ENCODE measurements around the gene FKBP1B. TPM values are rescaled to one million over a fixed set of nuclear protein-coding genes. Genes with fewer than 3 reads are reported as not detected.
"Not testable (repeated sequence)": the region's sequence is repeated elsewhere in the genome, so short reads cannot be mapped to it uniquely, and the experiment has no call there.

Gene FKBP1B
- total and polyA plus RNA-seq, 2 donors (not counting 1 experiment from before 2014, with no cell fraction given) = 11.9 to 12.1 TPM

GRCh38 chr2:24026233-24026632 is 23.3 kb upstream of the FKBP1B start:
- Histone ChIP-seq H3K4me2 (ENCODE audit: extremely low read depth, insufficient read depth, low read length) (no peak overlapping the region), H3K4me3 (replicated peaks in 1 of 4; ENCODE audit: control extremely low read depth in 1 of 4, insufficient read depth in 1 of 4, low read depth in 3 of 4, low read length in 4 of 4) (no peak overlapping the region), H3K9ac (ENCODE audit: insufficient read depth, low read length) (no peak overlapping the region), H4K20me1 (ENCODE audit: control insufficient read depth, extremely low read depth, insufficient read depth, low read length) (no peaks in the 10 kb centered on the region), H3K4me1 (ENCODE audit: control insufficient read depth, extremely low read depth, insufficient read depth, low read length) (no peaks in the 10 kb centered on the region), H3K27ac (ENCODE audit: insufficient read depth, low read length) (no peak overlapping the region), H3K79me2 (ENCODE audit: control insufficient read depth, insufficient read depth, low read length) (no peaks in the 10 kb centered on the region), H3K36me3 (ENCODE audit: control insufficient read depth, insufficient read depth, low read length) (peaks cover 6% of the 10 kb centered on the region), H3K9me3 (ENCODE audit: control insufficient read depth, insufficient read depth, low read depth, low read length) (no peaks in the 10 kb centered on the region), H2AFZ (ENCODE audit: low read length) (no peak overlapping the region), H3K27me3 (ENCODE audit: control insufficient read depth, insufficient read depth, low read length) (no peaks in the 10 kb centered on the region)
- no peak for DNase-seq (ENCODE audit: low read depth in 2 of 2)
- TF ChIP-seq EZH2 (IDR thresholded peaks at IDR 0.05; ENCODE audit: low read length, missing control alignments) (no peak), CTCF (conservative IDR thresholded peaks at IDR 0.05 in 1 of 2, IDR thresholded peaks at IDR 0.05 in 1 of 2; ENCODE audit: low read depth in 1 of 2, low read length in 2 of 2) (no peak)

GRCh38 chr2:24038786-24039499 is 10.6 kb upstream of the FKBP1B start:
- no peak overlapping the region for H3K4me2 ChIP-seq (ENCODE audit: extremely low read depth, insufficient read depth, low read length)
- no peaks in the 10 kb centered on the region for H3K27me3 ChIP-seq (ENCODE audit: control insufficient read depth, insufficient read depth, low read length)
- no peaks in the 10 kb centered on the region for H4K20me1 ChIP-seq (ENCODE audit: control insufficient read depth, extremely low read depth, insufficient read depth, low read length)
- no peak overlapping the region for H2AFZ ChIP-seq (ENCODE audit: low read length)
- no peaks in the 10 kb centered on the region for H3K79me2 ChIP-seq (ENCODE audit: control insufficient read depth, insufficient read depth, low read length)
- H3K4me1 ChIP-seq (ENCODE audit: control insufficient read depth, extremely low read depth, insufficient read depth, low read length) = no peaks in the 10 kb centered on the region
- H3K9ac ChIP-seq (ENCODE audit: insufficient read depth, low read length) = no peak overlapping the region
- H3K4me3 ChIP-seq (replicated peaks in 1 of 4; ENCODE audit: control extremely low read depth in 1 of 4, insufficient read depth in 1 of 4, low read depth in 3 of 4, low read length in 4 of 4) = no peak overlapping the region
- peaks cover 10% of the 10 kb centered on the region for H3K36me3 ChIP-seq (ENCODE audit: control insufficient read depth, insufficient read depth, low read length)
- TF ChIP-seq CTCF (conservative IDR thresholded peaks at IDR 0.05 in 1 of 2, IDR thresholded peaks at IDR 0.05 in 1 of 2; ENCODE audit: low read depth in 1 of 2, low read length in 2 of 2) (no peak), EZH2 (IDR thresholded peaks at IDR 0.05; ENCODE audit: low read length, missing control alignments) (no peak)
- no peak overlapping the region for H3K27ac ChIP-seq (ENCODE audit: insufficient read depth, low read length)
- H3K9me3 ChIP-seq (ENCODE audit: control insufficient read depth, insufficient read depth, low read depth, low read length) = no peaks in the 10 kb centered on the region
- DNase-seq (ENCODE audit: low read depth in 2 of 2) = no peak

GRCh38 chr2:24040511-24040910 is 9.0 kb upstream of the FKBP1B start:
- Histone ChIP-seq H2AFZ (ENCODE audit: low read length) (no peak overlapping the region), H3K79me2 (ENCODE audit: control insufficient read depth, insufficient read depth, low read length) (peaks cover 3% of the 10 kb centered on the region), H3K36me3 (ENCODE audit: control insufficient read depth, insufficient read depth, low read length) (peaks cover 10% of the 10 kb centered on the region), H3K9me3 (ENCODE audit: control insufficient read depth, insufficient read depth, low read depth, low read length) (no peaks in the 10 kb centered on the region), H3K4me2 (ENCODE audit: extremely low read depth, insufficient read depth, low read length) (no peak overlapping the region), H3K27ac (ENCODE audit: insufficient read depth, low read length) (no peak overlapping the region), H4K20me1 (ENCODE audit: control insufficient read depth, extremely low read depth, insufficient read depth, low read length) (no peaks in the 10 kb centered on the region), H3K4me1 (ENCODE audit: control insufficient read depth, extremely low read depth, insufficient read depth, low read length) (no peaks in the 10 kb centered on the region), H3K9ac (ENCODE audit: insufficient read depth, low read length) (no peak overlapping the region), H3K4me3 (replicated peaks in 1 of 4; ENCODE audit: control extremely low read depth in 1 of 4, insufficient read depth in 1 of 4, low read depth in 3 of 4, low read length in 4 of 4) (no peak overlapping the region), H3K27me3 (ENCODE audit: control insufficient read depth, insufficient read depth, low read length) (no peaks in the 10 kb centered on the region)
- DNase-seq (ENCODE audit: low read depth in 2 of 2) = no peak
- TF ChIP-seq CTCF (conservative IDR thresholded peaks at IDR 0.05 in 1 of 2, IDR thresholded peaks at IDR 0.05 in 1 of 2; ENCODE audit: low read depth in 1 of 2, low read length in 2 of 2) (no peak), EZH2 (IDR thresholded peaks at IDR 0.05; ENCODE audit: low read length, missing control alignments) (no peak)

GRCh38 chr2:24043133-24043532 is 6.4 kb upstream of the FKBP1B start:
- H4K20me1 ChIP-seq (ENCODE audit: control insufficient read depth, extremely low read depth, insufficient read depth, low read length); H3K27ac ChIP-seq (ENCODE audit: insufficient read depth, low read length); H3K4me2 ChIP-seq (ENCODE audit: extremely low read depth, insufficient read depth, low read length): not testable (repeated sequence)

More at GRCh38 chr2:24043133-24043532, 6.4 kb upstream of the FKBP1B start:
- H3K27me3 ChIP-seq (ENCODE audit: control insufficient read depth, insufficient read depth, low read length); H3K36me3 ChIP-seq (ENCODE audit: control insufficient read depth, insufficient read depth, low read length); H3K9ac ChIP-seq (ENCODE audit: insufficient read depth, low read length); H3K9me3 ChIP-seq (ENCODE audit: control insufficient read depth, insufficient read depth, low read depth, low read length); H2AFZ ChIP-seq (ENCODE audit: low read length); H3K4me1 ChIP-seq (ENCODE audit: control insufficient read depth, extremely low read depth, insufficient read depth, low read length); DNase-seq (ENCODE audit: low read depth in 2 of 2); H3K4me3 ChIP-seq (replicated peaks in 1 of 4; ENCODE audit: control extremely low read depth in 1 of 4, insufficient read depth in 1 of 4, low read depth in 3 of 4, low read length in 4 of 4); H3K79me2 ChIP-seq (ENCODE audit: control insufficient read depth, insufficient read depth, low read length): not testable (repeated sequence)

All from fibroblast of lung (primary cell).